Endodermal cell (in vitro differentiated cells): ENCODE results near the gene KCNA5. TPM values are rescaled to one million over a fixed set of nuclear protein-coding genes. Genes with fewer than 3 reads are reported as not detected.

Source experiments
- DNase-seq: peaks from one replicate; pipeline ENCODE4 v3.0.0-alpha.2; 2017
- H3K27ac ChIP-seq: 2 replicates; pipeline ENCODE4 v1.5.1; 2013; ENCODE audit warnings: mild to moderate bottlenecking, low read depth, low read length, moderate library complexity
- H3K27me3 ChIP-seq: 2 replicates; pipeline ENCODE4 v1.6.1; 2013; ENCODE audit warnings: mild to moderate bottlenecking, low read length, moderate library complexity; ENCODE audit not compliant: insufficient read depth, control insufficient read depth, poor library complexity, severe bottlenecking
- H3K36me3 ChIP-seq: 2 replicates; pipeline ENCODE4 v1.7.0; 2013; ENCODE audit warnings: mild to moderate bottlenecking, low read length, moderate library complexity; ENCODE audit not compliant: control insufficient read depth, insufficient read depth
- H3K4me1 ChIP-seq: one replicate; pipeline ENCODE4 v1.7.0; 2013; ENCODE audit warnings: low read length; ENCODE audit not compliant: control insufficient read depth, insufficient read depth
- H3K4me3 ChIP-seq: 2 replicates; pipeline ENCODE4 v1.5.1; 2013; ENCODE audit warnings: mild to moderate bottlenecking, low read length, moderate library complexity
- H3K9ac ChIP-seq: 2 replicates; pipeline ENCODE4 v1.6.1; 2013; ENCODE audit warnings: mild to moderate bottlenecking, low read length, moderate library complexity; ENCODE audit not compliant: poor library complexity, severe bottlenecking; ENCODE audit errors: extremely low read depth
- H3K9me3 ChIP-seq: 2 replicates; pipeline ENCODE4 v1.6.1; 2013; ENCODE audit warnings: mild to moderate bottlenecking, low read length, moderate library complexity; ENCODE audit not compliant: control insufficient read depth
- H3K27ac Mint-ChIP-seq: 2 replicates; pipeline ENCODE4 v1.8.0; 2020; ENCODE audit warnings: mixed read lengths
- H3K27me3 Mint-ChIP-seq: 2 replicates; pipeline ENCODE4 v1.8.0; 2021; ENCODE audit warnings: mild to moderate bottlenecking, mixed read lengths; ENCODE audit not compliant: insufficient read depth
- H3K36me3 Mint-ChIP-seq: 2 replicates; pipeline ENCODE4 v1.8.0; 2020; ENCODE audit warnings: low read depth, mixed read lengths
- H3K4me1 Mint-ChIP-seq: 2 replicates; pipeline ENCODE4 v1.8.0; 2020; ENCODE audit warnings: mixed read lengths
- H3K4me3 Mint-ChIP-seq: 2 replicates; pipeline ENCODE4 v1.8.0; 2020; ENCODE audit warnings: mild to moderate bottlenecking, moderate library complexity, mixed read lengths
- H3K9me3 Mint-ChIP-seq: 2 replicates; pipeline ENCODE4 v1.8.0; 2020; ENCODE audit warnings: mild to moderate bottlenecking, mixed read lengths
- CTCF ChIP-seq: fragments of 200-600 bp; sonication (generic); conservative IDR thresholded peaks from 2 replicates; pipeline ENCODE4 v1.5.0; 2021; ENCODE audit warnings: antibody characterized with exemption, mild to moderate bottlenecking
- WGBS, 2 experiments: methylation state at CpG; one replicate each; pipeline versions ENCODE4 v1.1.5 to v1.1.7; 2013; ENCODE audit warnings: missing lambda C conversion rate in 2 of 2, mixed read lengths in 1 of 2; ENCODE audit not compliant: insufficient coverage in 1 of 2, insufficient read length in 1 of 2; 5-methylcytosine and 5-hydroxymethylcytosine counted together
- total RNA-seq, 2 donors: library from RNA; stranded (reverse); fragmentation: NEBNext Ultra II Directional in 1 of 2; extraction: Animal tissue kit (Norgen Biotek cat#: 25700) in 1 of 2; gene quantifications; 2 replicates in 1 of 2; 3 replicates in 1 of 2; pipeline ENCODE4 v1.2.1, GENCODE V29; 2021

KCNA5 gene
- total RNA-seq, 2 donors from 2014 or later: not detected

- Mint-ChIP-seq H3K4me3 (no peak overlapping the region), H3K36me3 (no peaks in the 10 kb centered on the region), H3K27me3 (peaks cover 40% of the 10 kb centered on the region), H3K27ac (no peak overlapping the region), H3K4me1 (peaks cover 20% of the 10 kb centered on the region), H3K9me3 (peaks cover under 1% of the 10 kb centered on the region)
- Histone ChIP-seq H3K27ac (no peak overlapping the region), H3K4me3 (no peak overlapping the region), H3K36me3 (no peaks in the 10 kb centered on the region), H3K9ac (no peak overlapping the region), H3K27me3 (peaks cover 13% of the 10 kb centered on the region), H3K9me3 (no peaks in the 10 kb centered on the region), H3K4me1 (peaks cover 8% of the 10 kb centered on the region)
- no peak for TF ChIP-seq CTCF
- 63 to 92% methylated on average over 1 to 3 of the region's 3 CpGs for WGBS, 2 experiments
- no peak for DNase-seq
These were observed 6.9 kb downstream of the KCNA5 start for GRCh38 chr12:5050542-5050941.

DNA sequence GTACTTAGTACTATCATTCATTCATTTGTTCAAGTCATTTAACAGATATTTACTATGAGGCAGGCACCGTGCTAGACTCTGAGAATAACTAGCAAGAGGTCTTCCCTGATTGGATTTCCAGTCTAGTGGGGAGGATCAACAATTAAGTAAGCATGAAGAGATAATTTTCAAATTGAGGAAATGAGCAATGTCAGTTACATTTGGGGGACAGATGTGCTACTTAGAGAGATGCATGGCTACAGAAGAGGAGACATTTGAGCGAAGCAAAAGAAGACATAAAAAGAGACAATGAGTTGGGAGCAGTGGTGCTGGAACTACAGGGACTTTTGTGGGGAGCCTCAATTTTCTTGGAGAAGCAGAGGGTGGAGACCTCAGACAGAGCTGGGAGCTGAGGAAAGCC lies 7.7 kb downstream of the KCNA5 start:
- Histone ChIP-seq H3K4me3 (no peak overlapping the region), H3K27me3 (peaks cover 6% of the 10 kb centered on the region), H3K36me3 (no peaks in the 10 kb centered on the region), H3K4me1 (peaks cover 8% of the 10 kb centered on the region), H3K9ac (no peak overlapping the region), H3K27ac (no peak overlapping the region), H3K9me3 (no peaks in the 10 kb centered on the region)
- WGBS, 2 experiments: 94 to 97% methylated on average over 2 of the region's 2 CpGs
- no peaks in the 10 kb centered on the region for H3K36me3 Mint-ChIP-seq
- H3K9me3 Mint-ChIP-seq: no peaks in the 10 kb centered on the region
- H3K4me3 Mint-ChIP-seq: no peak overlapping the region
- no peak for DNase-seq
- TF ChIP-seq CTCF: no peak
- H3K4me1 Mint-ChIP-seq: peaks cover 19% of the 10 kb centered on the region
- no peak overlapping the region for H3K27ac Mint-ChIP-seq
- peaks cover 33% of the 10 kb centered on the region for H3K27me3 Mint-ChIP-seq

GRCh38 chr12:5051913-5052312 lies 8.2 kb downstream of the KCNA5 start:
- Histone ChIP-seq H3K9ac (no peak overlapping the region), H3K9me3 (no peaks in the 10 kb centered on the region), H3K4me3 (no peak overlapping the region), H3K27ac (no peak overlapping the region), H3K36me3 (no peaks in the 10 kb centered on the region), H3K27me3 (no peaks in the 10 kb centered on the region), H3K4me1 (peaks cover 8% of the 10 kb centered on the region)
- Mint-ChIP-seq H3K27me3 (peaks cover 31% of the 10 kb centered on the region), H3K27ac (no peak overlapping the region), H3K36me3 (no peaks in the 10 kb centered on the region), H3K9me3 (no peaks in the 10 kb centered on the region), H3K4me1 (peaks cover 15% of the 10 kb centered on the region), H3K4me3 (no peak overlapping the region)
- no peak for TF ChIP-seq CTCF
- 83 to 94% methylated on average over 1 of the region's 1 CpG for WGBS, 2 experiments
- no peak for DNase-seq
